HTR-8/SVneo (cell line): ENCODE results near the gene LARP1B.
"Not testable (repeated sequence)": the region's sequence is repeated elsewhere in the genome, so short reads cannot be mapped to it uniquely, and the experiment has no call there.

Source experiments
- DNase-seq: peaks from one replicate; pipeline ENCODE4 v3.0.0; 2011; ENCODE audit warnings: low spot score, mixed read lengths; ENCODE audit not compliant: insufficient read length
- FAIRE-seq: peaks from 2 replicates; lab custom pipeline; 2011; peaks lifted over from hg19 to GRCh38; lab: Jason Lieb, UNC

LARP1B gene

GRCh38 chr4:128258166-128258565 lies 197.1 kb downstream of the LARP1B start:
- DNase-seq, FAIRE-seq: not testable (repeated sequence)

DNA sequence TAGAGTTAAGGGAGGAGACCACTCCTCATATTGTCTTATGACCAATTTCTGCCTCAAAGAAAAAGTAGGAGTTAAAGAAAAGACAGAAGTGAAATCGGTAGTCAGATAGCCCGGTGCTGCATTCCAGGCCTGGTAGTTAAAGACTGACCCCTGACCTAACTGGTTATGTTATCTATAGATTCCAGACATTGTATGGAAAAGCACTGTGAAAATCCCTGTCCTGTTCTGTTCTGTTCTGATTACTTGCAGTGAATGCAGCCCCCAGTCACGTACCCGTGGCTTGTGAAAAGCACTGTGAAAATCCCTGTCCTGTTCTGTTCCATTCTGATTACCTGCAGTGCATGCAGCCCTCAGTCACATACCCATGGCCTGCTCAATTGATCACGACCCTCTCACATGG lies 198.8 kb downstream of the LARP1B start:
- FAIRE-seq, DNase-seq: not testable (repeated sequence)
